Keratinocyte (primary cell): ENCODE data around the gene PTPRZ1.

Source experiments
- CTCF ChIP-seq, 3 experiments: IDR thresholded peaks in 1 of 3; conservative IDR thresholded peaks in 1 of 3; optimal IDR thresholded peaks in 1 of 3; 2 replicates in 2 of 3; 3 replicates in 1 of 3; pipeline versions ENCODE3 to v1.5.1; 2011; ENCODE audit warnings: low read length in 3 of 3, mild to moderate bottlenecking in 3 of 3, moderate library complexity in 2 of 3, control low read depth in 1 of 3, inconsistent platforms in 1 of 3; ENCODE audit not compliant: insufficient read depth in 2 of 3; ENCODE audit errors: extremely low read depth in 1 of 3
- EZH2 ChIP-seq: IDR thresholded peaks from one replicate; pipeline ENCODE4 v1.6.1; 2012; ENCODE audit warnings: inconsistent platforms, mild to moderate bottlenecking, low read length, moderate library complexity

- TF ChIP-seq CTCF (optimal IDR thresholded peaks at IDR 0.05 in 1 of 3, IDR thresholded peaks at IDR 0.05 in 1 of 3, conservative IDR thresholded peaks at IDR 0.05 in 1 of 3; ENCODE audit: extremely low read depth in 1 of 3, insufficient read depth in 2 of 3, low read length in 3 of 3) (no peak), EZH2 (no peak)
Observed at GRCh38 chr7:121872831-121873288, at the start of gene PTPRZ1.
